HEK293T (cell line): ENCODE measurements around the gene NPAS3.

ENCODE experiments used
- CTCF ChIA-PET: fragments of 350-600 bp; formaldehyde crosslinking; extraction: SDS; loops from one replicate; lab custom pipeline; 2021; ENCODE audit warnings: antibody characterized with exemption, inconsistent platforms; lab: Yijun Ruan, JAX
- POLR2A ChIA-PET: fragments of 350-600 bp; formaldehyde crosslinking; extraction: SDS; loops from one replicate; lab custom pipeline; 2020; ENCODE audit warnings: antibody characterized with exemption, inconsistent platforms; lab: Yijun Ruan, JAX
- DNase-seq: peaks from one replicate; pipeline ENCODE4 v3.0.0; 2012; ENCODE audit warnings: mixed read lengths; ENCODE audit errors: extremely low spot score
- ARNT ChIP-seq: fragments of 450-650 bp; IDR thresholded peaks from 2 replicates; pipeline ENCODE4 v1.6.1; 2017; ENCODE audit warnings: mild to moderate bottlenecking
- BHLHE40 ChIP-seq: fragments of 450-650 bp; IDR thresholded peaks from 2 replicates; pipeline ENCODE4 v1.6.1; 2016; ENCODE audit warnings: mild to moderate bottlenecking, moderate library complexity, borderline replicate concordance
- CTBP1 ChIP-seq: fragments of 450-650 bp; IDR thresholded peaks from 2 replicates; pipeline ENCODE4 v1.6.1; 2016; ENCODE audit warnings: borderline replicate concordance
- ELF4 ChIP-seq: fragments of 450-650 bp; IDR thresholded peaks from 2 replicates; pipeline ENCODE4 v1.6.1; 2017; ENCODE audit warnings: antibody characterized with exemption
- FOXA1 ChIP-seq: fragments of 450-650 bp; IDR thresholded peaks from 2 replicates; pipeline ENCODE4 v1.6.1; 2016; ENCODE audit warnings: mild to moderate bottlenecking
- FOXK2 ChIP-seq: fragments of 450-650 bp; IDR thresholded peaks from 2 replicates; pipeline ENCODE4 v1.6.1; 2016; ENCODE audit warnings: mild to moderate bottlenecking
- FOXM1 ChIP-seq: fragments of 450-650 bp; IDR thresholded peaks from 2 replicates; pipeline ENCODE4 v1.6.1; 2017; ENCODE audit warnings: mild to moderate bottlenecking, borderline replicate concordance
- HDGF ChIP-seq: fragments of 450-650 bp; IDR thresholded peaks from 2 replicates; pipeline ENCODE4 v1.6.1; 2017; ENCODE audit warnings: antibody characterized with exemption, borderline replicate concordance
- L3MBTL2 ChIP-seq: fragments of 450-650 bp; conservative IDR thresholded peaks from 2 replicates; pipeline ENCODE4 v1.6.1; 2016; ENCODE audit warnings: mild to moderate bottlenecking
- LEF1 ChIP-seq: fragments of 450-650 bp; IDR thresholded peaks from 2 replicates; pipeline ENCODE4 v1.6.1; 2017; ENCODE audit warnings: mild to moderate bottlenecking, borderline replicate concordance
- NFRKB ChIP-seq: fragments of 450-650 bp; IDR thresholded peaks from 2 replicates; pipeline ENCODE4 v1.6.1; 2016; ENCODE audit warnings: mild to moderate bottlenecking, moderate library complexity
- PKNOX1 ChIP-seq: fragments of 450-650 bp; IDR thresholded peaks from 2 replicates; pipeline ENCODE4 v1.6.1; 2016
- SP1 ChIP-seq: fragments of 450-650 bp; IDR thresholded peaks from 2 replicates; pipeline ENCODE4 v1.6.1; 2017
- SUZ12 ChIP-seq: fragments of 450-650 bp; IDR thresholded peaks from 2 replicates; pipeline ENCODE4 v1.6.1; 2016; ENCODE audit warnings: mild to moderate bottlenecking
- TARDBP ChIP-seq: fragments of 450-650 bp; IDR thresholded peaks from 2 replicates; pipeline ENCODE4 v1.6.1; 2016
- ZNF384 ChIP-seq: fragments of 450-650 bp; IDR thresholded peaks from 2 replicates; pipeline ENCODE4 v1.6.1; 2016

The NPAS3 gene

GRCh38 chr14:33737446-33737845 is 798.8 kb downstream of the NPAS3 start:
- TF ChIP-seq BHLHE40 (no peak), FOXK2 (no peak), L3MBTL2 (no peak), ZNF384 (no peak), PKNOX1 (no peak), FOXM1 (no peak), TARDBP (no peak), CTBP1 (no peak), NFRKB (no peak), SUZ12 (no peak), ELF4 (no peak), LEF1 (no peak), ARNT (no peak), FOXA1 (no peak), SP1 (no peak), HDGF (no peak)
- ChIA-PET POLR2A (no interaction called here), CTCF (no interaction called here)
- DNase-seq: no peak

- ChIA-PET POLR2A (no interaction called here), CTCF (no interaction called here)
- TF ChIP-seq FOXM1: no peak
- TF ChIP-seq LEF1: no peak
- TF ChIP-seq FOXA1: no peak
- TF ChIP-seq CTBP1: no peak
- no peak for TF ChIP-seq ARNT
- TF ChIP-seq PKNOX1: no peak
- TF ChIP-seq TARDBP: no peak
- no peak for TF ChIP-seq SUZ12
- TF ChIP-seq FOXK2: no peak
- TF ChIP-seq HDGF: no peak
- no peak for TF ChIP-seq BHLHE40
- no peak for TF ChIP-seq ELF4
- TF ChIP-seq NFRKB: no peak
- no peak for DNase-seq
Measured at GRCh38 chr14:33738029-33738428, 799.4 kb downstream of the NPAS3 start.

GRCh38 chr14:33738491-33738890 is 799.8 kb downstream of the NPAS3 start:
- no peak for TF ChIP-seq ZNF384
- DNase-seq: no peak
- ChIA-PET POLR2A (no interaction called here), CTCF (no interaction called here)

- ChIA-PET CTCF (no interaction called here), POLR2A (no interaction called here)
- no peak for TF ChIP-seq BHLHE40
- no peak for TF ChIP-seq NFRKB
- no peak for TF ChIP-seq CTBP1
- TF ChIP-seq TARDBP: no peak
- no peak for TF ChIP-seq SP1
- no peak for TF ChIP-seq ZNF384
- TF ChIP-seq ELF4: no peak
- TF ChIP-seq FOXK2: no peak
- no peak for DNase-seq
Measured at GRCh38 chr14:33740531-33740930, 801.9 kb downstream of the NPAS3 start.

GRCh38 chr14:33742166-33742565 is 803.5 kb downstream of the NPAS3 start:
- no peak for DNase-seq
- TF ChIP-seq PKNOX1 (no peak), ARNT (no peak), FOXA1 (no peak), BHLHE40 (no peak), ELF4 (no peak)
- CTCF ChIA-PET: no interaction called here
- POLR2A ChIA-PET: no interaction called here

GRCh38 chr14:33745163-33745562 is 806.5 kb downstream of the NPAS3 start:
- DNase-seq: no peak
- ChIA-PET CTCF (no interaction called here), POLR2A (no interaction called here)
- TF ChIP-seq ELF4: no peak
- no peak for TF ChIP-seq FOXK2
- TF ChIP-seq BHLHE40: no peak
- TF ChIP-seq TARDBP: no peak
- TF ChIP-seq FOXA1: no peak
- TF ChIP-seq L3MBTL2: no peak

GRCh38 chr14:33747749-33748148 is 809.1 kb downstream of the NPAS3 start:
- no peak for DNase-seq
- CTCF ChIA-PET: no interaction called here

GRCh38 chr14:33754261-33754660 is 815.6 kb downstream of the NPAS3 start:
- ChIA-PET CTCF (no interaction called here), POLR2A (no interaction called here)
- TF ChIP-seq ARNT (no peak), HDGF (no peak), BHLHE40 (no peak), TARDBP (no peak), SUZ12 (no peak), ELF4 (no peak), L3MBTL2 (no peak), PKNOX1 (no peak), FOXK2 (no peak), FOXM1 (no peak), NFRKB (no peak), FOXA1 (no peak), CTBP1 (no peak), SP1 (no peak), ZNF384 (no peak), LEF1 (no peak)
- DNase-seq: no peak

More at GRCh38 chr14:33747749-33748148, 809.1 kb downstream of the NPAS3 start:
- POLR2A ChIA-PET: no interaction called here
- TF ChIP-seq SUZ12 (no peak), ZNF384 (no peak)
